K562 (cell line): Measurements from ENCODE around the gene GYG1. TPM values are rescaled to one million over a fixed set of nuclear protein-coding genes. Genes with fewer than 3 reads are reported as not detected.

ENCODE experiments used
- ATAC-seq: fragments of 200-7000 bp; cut with Tn5 transposase; 3 replicates; pipeline ENCODE4 v1.9.1; 2020; ENCODE audit warnings: moderate library complexity
- BruUV-seq: library from RNA; stranded (reverse); fragments of 400-500 nt; replicated peaks from 2 replicates; lab custom pipeline; 2021; lab: Mats Ljungman, UMichigan
- CTCF ChIA-PET: fragments of 300-600 bp; formaldehyde crosslinking; extraction: SDS; loops from one replicate; lab custom pipeline; 2021; ENCODE audit warnings: low intra/inter-chr PET ratio; lab: Yijun Ruan, JAX
- POLR2A ChIA-PET: fragments of 300-600, 350-650 bp; sonication (Branson Sonifier 250); formaldehyde crosslinking; extraction: SDS; loops from one replicate; lab custom pipeline; 2021; ENCODE audit warnings: antibody characterized with exemption, inconsistent platforms; lab: Yijun Ruan, JAX
- DNase-seq, 4 experiments: peaks; one replicate each; pipeline versions ENCODE4 v3.0.0 to v3.0.0-alpha.2; 2011 to 2018; ENCODE audit warnings: low spot score in 3 of 4, mixed read lengths in 3 of 4; ENCODE audit errors: extremely low read depth in 1 of 4
- FAIRE-seq: peaks from 2 replicates; lab custom pipeline; 2011; peaks lifted over from hg19 to GRCh38; lab: Jason Lieb, UNC
- H2AFZ ChIP-seq: 2 replicates; pipeline ENCODE4 v1.6.0; 2011; ENCODE audit warnings: low read depth, low read length, control low read depth, inconsistent platforms
- H3K27ac ChIP-seq: fragments of 200-600 bp; 3 replicates; pipeline ENCODE4 v1.8.0; 2011; ENCODE audit warnings: low read depth, mild to moderate bottlenecking, control low read depth, inconsistent platforms, low read length, moderate library complexity, mixed read lengths; ENCODE audit errors: extremely low read depth
- H3K27me3 ChIP-seq, 2 experiments: fragments of 300-600 bp in 1 of 2; 2 replicates in 1 of 2; 3 replicates in 1 of 2; pipeline versions ENCODE4 v1.6.0 to v1.8.0; 2011; ENCODE audit warnings: inconsistent platforms in 2 of 2, low read length in 2 of 2, mild to moderate bottlenecking in 1 of 2, mixed read lengths in 1 of 2, moderate library complexity in 1 of 2; ENCODE audit not compliant: control insufficient read depth in 2 of 2, insufficient read depth in 2 of 2
- H3K36me3 ChIP-seq: fragments of 300-600 bp; 3 replicates; pipeline ENCODE4 v1.8.0; 2011; ENCODE audit warnings: mild to moderate bottlenecking, low read length, inconsistent platforms; ENCODE audit not compliant: control insufficient read depth, insufficient read depth
- H3K4me1 ChIP-seq, 2 experiments: fragments of 200-600 bp in 1 of 2; replicated peaks in 1 of 2; 2 replicates in 1 of 2; 3 replicates in 1 of 2; pipeline versions ENCODE4 v1.5.1 to v1.8.0; 2011; ENCODE audit warnings: inconsistent platforms in 2 of 2, low read length in 2 of 2, mild to moderate bottlenecking in 1 of 2, mixed read lengths in 1 of 2, moderate library complexity in 1 of 2; ENCODE audit not compliant: control insufficient read depth in 2 of 2, insufficient read depth in 2 of 2
- H3K4me2 ChIP-seq: 2 replicates; pipeline ENCODE4 v1.6.1; 2011; ENCODE audit warnings: low read length, control low read depth, inconsistent platforms, mixed read lengths; ENCODE audit not compliant: insufficient read depth
- H3K4me3 ChIP-seq: fragments of 200-600 bp; sonication (generic), shearing (Covaris generic); 2 replicates; pipeline ENCODE4 v1.5.1; 2016; ENCODE audit warnings: control low read depth, inconsistent platforms
- H3K79me2 ChIP-seq: fragments of 200-600 bp; 3 replicates; pipeline ENCODE4 v1.8.0; 2011; ENCODE audit warnings: low read length, inconsistent platforms; ENCODE audit not compliant: control insufficient read depth, insufficient read depth
- H3K9ac ChIP-seq, 2 experiments: 2 replicates each; pipeline versions ENCODE4 v1.6.0 to v1.6.1; 2011; ENCODE audit warnings: low read depth in 2 of 2, low read length in 2 of 2, control low read depth in 1 of 2, inconsistent platforms in 1 of 2, mild to moderate bottlenecking in 1 of 2, mixed read lengths in 1 of 2; ENCODE audit not compliant: insufficient read depth in 1 of 2
- H3K9me1 ChIP-seq: one replicate; pipeline ENCODE4 v1.6.0; 2011; ENCODE audit warnings: inconsistent platforms, mild to moderate bottlenecking, low read length, moderate library complexity; ENCODE audit not compliant: control insufficient read depth, insufficient read depth
- H3K9me3 ChIP-seq: replicated peaks from 2 replicates; pipeline ENCODE4 v1.5.1; 2011; ENCODE audit warnings: low read depth, low read length, inconsistent platforms; ENCODE audit not compliant: control insufficient read depth, insufficient read depth
- H4K20me1 ChIP-seq: replicated peaks from 2 replicates; pipeline ENCODE4 v1.6.1; 2011; ENCODE audit warnings: low read length, inconsistent platforms, mixed read lengths; ENCODE audit not compliant: control insufficient read depth, insufficient read depth
- CHAMP1 ChIP-seq: fragments of 450-650 bp; IDR thresholded peaks from 2 replicates; pipeline ENCODE4 v1.6.1; 2016; ENCODE audit warnings: mild to moderate bottlenecking
- HEY1 ChIP-seq: fragments of 250-450 bp; sonication (Bioruptor Pico); IDR thresholded peaks from 2 replicates; pipeline ENCODE4 v1.5.0; 2020; ENCODE audit warnings: mild to moderate bottlenecking, moderate library complexity, borderline replicate concordance
- HMG20A ChIP-seq: fragments of 450-650 bp; formaldehyde crosslinking; conservative IDR thresholded peaks from 2 replicates; pipeline ENCODE4 v1.4.0; 2020; ENCODE audit warnings: mild to moderate bottlenecking, mixed read lengths
- HMG20B ChIP-seq: fragments of 250-450 bp; sonication (Bioruptor Pico); IDR thresholded peaks from 2 replicates; pipeline ENCODE4 v1.5.0; 2021; ENCODE audit warnings: mild to moderate bottlenecking
- HNRNPH1 ChIP-seq: fragments of 200-400 bp; formaldehyde crosslinking; optimal IDR thresholded peaks from 2 replicates; pipeline ENCODE3; 2017; ENCODE audit warnings: low read depth, mild to moderate bottlenecking, low read length, moderate library complexity
- MAZ ChIP-seq, 2 experiments: fragments of 450-650 bp in 1 of 2; sonication (generic) in 1 of 2; formaldehyde crosslinking; IDR thresholded peaks in 1 of 2; conservative IDR thresholded peaks in 1 of 2; 2 replicates each; pipeline versions ENCODE4 v1.4.0 to v1.5.0; 2020; ENCODE audit warnings: mild to moderate bottlenecking in 1 of 2, missing genetic modification reagents in 1 of 2
- MEF2A ChIP-seq: IDR thresholded peaks from 2 replicates; pipeline ENCODE4 v1.6.1; 2011; ENCODE audit warnings: low read depth, mild to moderate bottlenecking, low read length, moderate library complexity; ENCODE audit not compliant: control insufficient read depth
- NR1H2 ChIP-seq: sonication (generic); formaldehyde crosslinking; IDR thresholded peaks from 2 replicates; pipeline ENCODE4 v1.4.0; 2020; ENCODE audit warnings: mild to moderate bottlenecking, missing genetic modification reagents
- NR2F6 ChIP-seq: fragments of 450-650 bp; formaldehyde crosslinking; IDR thresholded peaks from 2 replicates; pipeline ENCODE4 v1.4.0; 2020; ENCODE audit warnings: mild to moderate bottlenecking
- POLR2A ChIP-seq: fragments of 450-650 bp; conservative IDR thresholded peaks from 2 replicates; pipeline ENCODE4 v1.6.1; 2016
- PYGO2 ChIP-seq: fragments of 450-650 bp; IDR thresholded peaks from 2 replicates; pipeline ENCODE4 v1.6.1; 2016; ENCODE audit warnings: mild to moderate bottlenecking, missing genetic modification characterization, moderate library complexity, missing compliant biosample characterization
- SIX5 ChIP-seq, 2 experiments: IDR thresholded peaks; 2 replicates each; pipeline ENCODE4 v1.6.1; 2011; ENCODE audit warnings: low read length in 2 of 2, borderline replicate concordance in 1 of 2, low read depth in 1 of 2, mild to moderate bottlenecking in 1 of 2, moderate library complexity in 1 of 2; ENCODE audit not compliant: insufficient read depth in 1 of 2
- TAF9B ChIP-seq: fragments of 450-650 bp; IDR thresholded peaks from 2 replicates; pipeline ENCODE4 v1.6.1; 2018; ENCODE audit warnings: mild to moderate bottlenecking; ENCODE audit not compliant: partially characterized antibody
- U2AF2 ChIP-seq: fragments of 200-400 bp; formaldehyde crosslinking; optimal IDR thresholded peaks from 2 replicates; pipeline ENCODE3; 2017; ENCODE audit warnings: low read depth, mild to moderate bottlenecking, low read length
- ZBTB43 ChIP-seq: sonication (generic); formaldehyde crosslinking; IDR thresholded peaks from 2 replicates; pipeline ENCODE4 v1.8.0; 2023; ENCODE audit warnings: mild to moderate bottlenecking, missing genetic modification reagents
- ZNF134 ChIP-seq: fragments of 250-450 bp; sonication (Bioruptor Pico); conservative IDR thresholded peaks from 2 replicates; pipeline ENCODE4 v1.4.0; 2020
- ZNF561 ChIP-seq: fragments of 450-650 bp; formaldehyde crosslinking; conservative IDR thresholded peaks from 2 replicates; pipeline ENCODE4 v1.4.0; 2020; ENCODE audit warnings: mild to moderate bottlenecking, moderate library complexity
- ZNF717 ChIP-seq: fragments of 250-450 bp; sonication (Bioruptor Pico); IDR thresholded peaks from 2 replicates; pipeline ENCODE4 v1.5.0; 2021
- WGBS: fragments of 100-300 bp; shearing (Covaris generic); methylation state at CpG from one replicate; pipeline ENCODE4 v1.1.6; 2016; ENCODE audit warnings: low coverage, mixed read lengths; ENCODE audit not compliant: insufficient coverage; ENCODE audit errors: missing lambda C conversion rate; 5-methylcytosine and 5-hydroxymethylcytosine counted together
- in situ Hi-C: fragments of 300-500 bp; cut with MboI; formaldehyde crosslinking; loops from 4 replicates; pipeline ENCODE4 v1.15.0; 2018; ENCODE audit warnings: inconsistent platforms, mixed read lengths
- intact Hi-C: fragments of 100-400 bp; cut with micrococcal nuclease; formaldehyde crosslinking; loops from 2 replicates; pipeline ENCODE4 v1.14.2; 2022
- polyA plus RNA-seq, 8 experiments: library from polyadenylated mRNA; depleted of rRNA in 4 of 8; stranded (reverse) in 5 of 8; unstranded in 3 of 8; fragments of >200 nt; fragmentation: Nextera tagmentation in 2 of 8; fragmentation: Illumina TruSeq in 1 of 8; extraction: Ambion mirVana in 2 of 8; extraction: Trizol in 1 of 8; gene quantifications; 2 replicates each; pipeline versions ENCODE4 v1.2.1 to v1.2.3, GENCODE V29; 2011 to 2014; ENCODE audit warnings: inconsistent platforms in 1 of 8, missing spikeins in 1 of 8
- total RNA-seq, 7 experiments: library from RNA; depleted of rRNA in 6 of 7; stranded (reverse); fragments of >200 nt in 6 of 7; fragmentation: Illumina TruSeq in 2 of 7; extraction: Trizol in 2 of 7; gene quantifications; 2 replicates each; pipeline versions ENCODE4 v1.2.1 to v1.2.3, GENCODE V29; 2011 to 2021; ENCODE audit warnings: low replicate concordance in 1 of 7
- TF ChIP-seq, protein P1 (sequence below): IDR thresholded peaks from 2 replicates; pipeline ENCODE4 v1.6.1; 2016; ENCODE audit warnings: missing genetic modification characterization, missing compliant biosample characterization

Gene GYG1
- total and polyA plus RNA-seq, 9 of the 15 experiments (the other 6 are each of a cell fraction or from before 2014, with no cell fraction given): 14.6 to 38.4 (median 24.6) TPM

GRCh38 chr3:148945116-148945515 lies 46.2 kb upstream of the GYG1 start:
- no TSS peak for BruUV-seq
- no peak overlapping the region for H3K9ac ChIP-seq
- H2AFZ ChIP-seq: no peak overlapping the region
- H4K20me1 ChIP-seq: no peaks in the 10 kb centered on the region
- FAIRE-seq (no peak), DNase-seq (no peak), ATAC-seq (no peak)
- no peak overlapping the region for H3K4me2 ChIP-seq
- no peaks in the 10 kb centered on the region for H3K9me3 ChIP-seq
- POLR2A ChIA-PET: no interaction called here
- H3K27ac ChIP-seq: no peak overlapping the region
- no peaks in the 10 kb centered on the region for H3K36me3 ChIP-seq
- H3K27me3 ChIP-seq: peaks cover 0 to 5% of the 10 kb centered on the region in 2 experiments; a peak in 2 of 5 replicates
- no peaks in the 10 kb centered on the region for H3K9me1 ChIP-seq
- CTCF ChIA-PET: no interaction called here
- no peak overlapping the region for H3K4me3 ChIP-seq
- 0% methylated on average over 2 of the region's 2 CpGs for WGBS
- no peaks in the 10 kb centered on the region for H3K79me2 ChIP-seq
- intact Hi-C loops: loop anchor here (10.0 kb wide), 2 partner anchors 630 to 1560 kb away; no protein-coding TSS in a partner anchor
- TF ChIP-seq ZNF134 (no peak), POLR2A (no peak), ZNF561 (CRISPR knock-in tag) (no peak), HMG20A (no peak), HMG20B (CRISPR knock-in tag) (no peak), U2AF2 (no peak), NR1H2 (no peak), HEY1 (CRISPR knock-in tag) (no peak), CHAMP1 (no peak), ZNF717 (CRISPR knock-in tag) (no peak), ZBTB43 (no peak), HNRNPH1 (no peak), MEF2A (no peak), TAF9B (no peak), MAZ (CRISPR knock-in tag; conservative IDR thresholded peaks at IDR 0.05 in 1 of 2, IDR thresholded peaks at IDR 0.05 in 1 of 2) (no peak), NR2F6 (CRISPR knock-in tag) (no peak), PYGO2 (no peak), SIX5 (IDR thresholded peaks at IDR 0.05; ENCODE audit: borderline replicate concordance in 1 of 2, insufficient read depth in 1 of 2, low read depth in 1 of 2, low read length in 2 of 2) (no peak)
- TF ChIP-seq, protein P1, sequence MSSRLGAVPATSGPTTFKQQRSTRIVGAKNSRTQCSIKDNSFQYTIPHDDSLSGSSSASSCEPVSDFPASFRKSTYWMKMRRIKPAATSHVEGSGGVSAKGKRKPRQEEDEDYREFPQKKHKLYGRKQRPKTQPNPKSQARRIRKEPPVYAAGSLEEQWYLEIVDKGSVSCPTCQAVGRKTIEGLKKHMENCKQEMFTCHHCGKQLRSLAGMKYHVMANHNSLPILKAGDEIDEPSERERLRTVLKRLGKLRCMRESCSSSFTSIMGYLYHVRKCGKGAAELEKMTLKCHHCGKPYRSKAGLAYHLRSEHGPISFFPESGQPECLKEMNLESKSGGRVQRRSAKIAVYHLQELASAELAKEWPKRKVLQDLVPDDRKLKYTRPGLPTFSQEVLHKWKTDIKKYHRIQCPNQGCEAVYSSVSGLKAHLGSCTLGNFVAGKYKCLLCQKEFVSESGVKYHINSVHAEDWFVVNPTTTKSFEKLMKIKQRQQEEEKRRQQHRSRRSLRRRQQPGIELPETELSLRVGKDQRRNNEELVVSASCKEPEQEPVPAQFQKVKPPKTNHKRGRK (tag): no peak
- peaks cover 0 to 4% of the 10 kb centered on the region in 2 experiments; a peak in 2 of 5 replicates for H3K4me1 ChIP-seq
- in situ Hi-C loops: loop anchor here (25.0 kb wide), 1 partner anchor 1558 kb away; no protein-coding TSS in a partner anchor
